GM19467 (cell line): Measurements from ENCODE around the gene FOXP1.

Experiments
- ATAC-seq: cut with Tn5 transposase; IDR thresholded peaks from one replicate; pipeline ENCODE4 v1.9.1; 2021; ENCODE audit warnings: mild to moderate bottlenecking, moderate library complexity; ENCODE audit not compliant: unreplicated experiment

FOXP1 gene

DNA sequence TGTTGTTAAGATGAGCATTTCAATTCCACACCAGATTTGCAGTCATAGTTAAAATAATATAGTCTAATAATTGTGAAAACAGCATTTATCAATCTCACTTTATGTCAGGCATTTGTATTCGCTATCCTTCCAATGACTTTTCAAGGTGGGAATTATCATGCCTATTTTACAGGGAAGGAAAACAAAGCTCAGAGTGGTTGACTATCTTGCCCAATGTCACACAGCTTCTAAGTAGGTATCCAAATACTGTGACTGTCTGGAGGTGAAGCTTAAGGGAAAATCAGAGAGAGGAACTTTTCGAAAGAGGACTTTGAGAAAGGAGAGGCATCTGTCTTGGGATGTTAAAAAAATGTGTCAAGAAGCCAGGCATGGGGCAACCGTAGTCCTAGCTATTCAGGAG lies 443.1 kb downstream of the FOXP1 start:
- ATAC-seq: no peak

DNA sequence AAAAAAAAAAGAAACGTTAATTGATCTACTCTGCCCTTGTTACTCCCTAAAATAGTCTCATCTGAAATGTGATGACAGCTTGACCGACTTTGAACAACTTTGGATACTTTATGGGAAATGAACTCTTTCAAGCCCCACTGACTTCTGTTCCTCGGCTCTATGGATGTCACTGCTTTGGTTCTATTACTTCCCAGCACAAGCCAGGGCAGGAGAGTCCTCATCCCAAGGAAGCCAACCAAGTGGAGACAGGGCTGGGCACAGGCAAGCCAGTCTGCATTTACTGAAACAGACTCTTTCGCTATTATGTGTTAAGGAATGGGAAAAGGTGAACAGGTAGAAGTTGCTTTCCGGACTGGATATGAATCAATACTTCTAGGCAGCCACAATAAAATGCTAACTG lies 444.0 kb downstream of the FOXP1 start:
- ATAC-seq: no peak

DNA sequence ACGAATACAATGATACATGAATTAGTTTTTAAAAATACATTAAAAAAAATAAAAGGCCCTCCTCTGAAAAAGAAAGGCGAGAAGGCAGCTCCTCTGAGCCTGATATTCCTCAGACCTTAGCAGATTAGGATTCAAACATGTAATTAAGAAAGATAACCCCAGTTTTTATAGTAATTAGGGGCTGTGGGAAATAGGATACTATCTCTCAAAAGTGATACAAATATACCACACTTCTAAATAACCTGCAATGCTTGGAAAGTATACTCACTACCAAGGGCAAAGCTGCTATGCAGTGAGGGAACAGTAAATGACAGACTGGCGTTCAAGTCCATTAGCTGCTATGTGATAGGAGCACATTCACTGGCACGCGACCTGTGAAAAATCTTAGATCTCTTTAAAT lies 445.1 kb downstream of the FOXP1 start:
- ATAC-seq: no peak

DNA sequence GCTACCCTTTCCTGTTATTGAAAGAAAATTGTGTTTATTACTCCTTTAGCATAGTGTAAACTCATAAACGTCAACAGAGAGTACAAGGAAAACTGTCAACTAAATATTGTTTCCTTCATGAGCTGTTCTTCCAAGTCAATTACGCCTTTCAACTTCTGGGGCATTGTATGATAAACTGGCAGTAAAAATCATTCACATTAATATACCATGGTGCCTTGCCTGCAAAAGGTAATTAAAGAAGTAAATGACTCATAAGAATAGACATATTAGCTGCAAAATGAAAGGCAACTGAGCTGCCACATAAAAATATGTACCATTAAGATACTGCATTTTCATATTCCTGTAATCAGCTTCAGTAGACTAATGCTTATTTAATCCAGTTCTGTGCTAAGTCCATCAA lies 447.3 kb downstream of the FOXP1 start:
- no peak for ATAC-seq

DNA sequence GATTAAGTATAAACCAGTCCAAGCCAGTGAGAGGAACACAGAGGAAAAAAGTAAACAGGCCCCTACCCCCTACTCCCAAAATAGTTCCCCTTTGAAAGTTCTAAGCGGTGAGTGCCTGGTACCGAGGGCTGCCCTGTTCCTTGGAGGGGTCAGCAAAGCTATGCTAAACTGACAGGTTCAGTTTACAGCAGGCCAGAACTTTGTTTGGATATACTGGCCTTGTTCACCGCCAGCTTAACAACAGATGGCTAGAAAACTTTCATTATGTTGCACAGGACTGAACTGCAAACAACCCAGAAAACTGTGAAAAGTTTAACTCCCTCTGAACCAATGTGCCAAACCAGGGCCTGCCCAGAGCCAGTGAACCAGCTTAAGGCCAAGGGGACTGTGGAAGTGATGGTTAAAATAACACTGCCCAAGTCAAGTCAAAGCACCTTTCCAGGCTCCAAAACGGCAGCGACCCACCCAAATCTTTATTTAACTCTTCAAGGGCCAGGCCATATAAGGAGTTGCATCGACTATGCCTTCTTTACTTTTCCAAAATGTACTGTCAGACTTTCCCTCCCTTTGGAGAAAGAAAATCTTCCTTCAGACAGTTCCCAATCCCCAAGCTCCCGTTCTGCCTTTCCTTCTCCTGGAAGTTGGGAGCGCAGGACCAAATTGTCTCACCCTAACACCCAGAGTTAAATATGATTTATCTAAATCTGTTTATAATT lies 448.0 kb downstream of the FOXP1 start:
- no peak for ATAC-seq

DNA sequence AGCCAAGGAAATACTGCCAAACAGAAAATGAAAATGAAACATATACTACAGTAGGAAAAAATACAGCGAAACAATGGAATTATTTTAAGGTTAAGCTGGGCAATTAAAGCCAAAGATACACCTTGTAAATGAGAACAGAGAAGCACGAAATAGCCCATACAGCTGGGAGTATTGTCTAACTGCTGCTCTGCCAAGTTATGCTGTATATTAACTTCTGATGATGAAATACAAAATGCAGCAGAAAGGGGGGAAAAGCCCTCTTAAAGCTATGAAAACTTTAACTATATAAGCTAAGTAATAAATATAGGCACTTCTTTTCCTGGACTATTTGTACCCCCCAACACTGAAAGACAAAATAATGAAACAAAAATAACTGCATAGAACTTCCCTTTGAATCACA lies 449.0 kb downstream of the FOXP1 start:
- ATAC-seq: no peak

DNA sequence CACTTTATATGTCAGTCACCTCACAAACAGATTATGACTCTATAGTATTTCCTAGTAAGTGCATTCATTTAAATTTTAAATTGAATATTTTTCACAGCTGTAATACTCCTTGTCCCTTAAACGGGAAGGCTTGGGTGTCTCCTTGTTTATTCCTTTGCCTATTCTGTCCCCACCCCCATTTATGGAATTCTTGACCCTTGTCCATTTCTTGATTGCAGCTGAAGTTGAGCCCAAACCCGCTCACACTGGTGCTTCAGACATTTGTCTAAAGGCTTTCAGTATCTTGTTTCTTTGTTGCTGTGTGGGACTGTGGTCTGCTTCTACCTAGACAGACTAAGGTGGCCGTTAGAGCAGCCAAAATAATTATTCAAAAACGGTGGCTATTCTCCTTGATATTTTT lies 449.7 kb downstream of the FOXP1 start:
- ATAC-seq: no peak

DNA sequence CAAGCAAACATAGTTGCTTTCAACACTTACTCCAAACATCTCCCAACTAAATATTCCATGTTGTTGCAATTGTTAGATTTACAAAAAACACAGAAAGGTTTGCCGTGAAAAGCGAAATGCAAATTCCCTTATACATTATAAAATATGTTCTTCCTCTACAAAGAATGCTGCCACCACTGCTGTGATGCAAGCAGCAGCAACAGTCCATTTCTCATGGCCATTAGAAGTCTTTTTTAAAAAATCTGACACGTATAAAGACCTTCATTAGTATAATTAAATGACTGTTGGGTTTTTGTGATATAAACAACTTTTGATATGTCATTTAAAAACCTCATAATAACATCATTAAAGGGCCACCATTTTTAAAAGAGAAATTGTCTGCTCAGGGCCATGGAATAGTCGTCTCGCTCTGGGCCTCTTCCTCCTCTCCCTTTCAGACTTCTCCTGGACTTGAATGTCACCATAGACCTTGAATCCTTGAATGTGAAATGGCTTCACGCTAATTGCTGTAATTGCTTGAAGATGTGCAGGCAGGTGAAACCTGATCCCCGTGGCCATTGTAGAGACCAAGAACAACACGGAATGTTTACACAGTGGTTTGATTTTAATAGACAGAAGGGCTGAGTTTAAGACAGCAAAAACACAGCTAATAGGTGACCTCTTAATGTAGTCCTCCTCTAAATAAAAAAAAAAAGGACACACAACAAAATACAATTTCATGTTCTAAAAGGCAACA lies 450.4 kb downstream of the FOXP1 start:
- no peak for ATAC-seq

DNA sequence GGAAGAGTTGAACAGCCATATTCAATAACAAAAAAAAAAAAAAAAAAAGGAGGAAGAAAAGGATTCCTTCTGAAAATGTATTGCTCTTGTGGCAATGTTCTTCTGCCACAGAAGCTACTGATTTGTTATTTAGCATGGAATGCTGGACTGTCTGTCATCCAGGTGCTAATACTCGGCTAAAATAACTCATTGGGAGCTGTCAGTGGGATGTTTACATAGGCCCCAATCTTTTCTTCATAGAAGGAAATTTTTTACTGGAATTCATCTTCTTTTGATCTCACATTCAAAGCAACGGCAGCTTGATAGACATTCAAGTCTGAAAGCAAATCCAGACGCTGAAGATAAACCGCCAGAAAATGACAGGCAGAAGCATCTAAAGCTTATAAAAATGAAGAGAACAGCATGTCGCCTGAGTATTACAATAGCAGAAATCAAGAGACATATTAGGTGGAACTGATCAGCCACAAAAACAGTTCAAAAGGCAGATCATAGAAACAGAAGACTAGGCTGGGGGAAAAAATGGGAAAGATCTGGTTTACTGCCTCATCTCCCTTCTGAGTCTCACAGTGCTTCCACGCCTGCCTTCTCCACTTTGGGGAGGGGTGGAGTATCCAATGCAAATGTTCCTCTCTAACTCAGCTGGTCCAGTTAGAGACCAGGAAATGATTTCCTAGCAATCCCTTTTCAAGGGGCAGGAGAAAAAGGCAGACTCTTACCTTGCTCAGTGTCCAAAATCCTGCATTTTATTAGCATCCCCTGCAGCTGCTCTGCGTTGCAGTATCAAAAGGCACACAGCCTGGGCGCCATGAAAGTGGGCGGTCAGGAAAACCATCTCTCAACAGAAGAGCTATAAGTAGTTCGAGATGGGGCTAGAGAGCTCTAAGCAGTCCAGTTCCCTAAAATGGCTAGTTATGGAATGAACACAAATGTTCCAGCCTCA lies 451.9 kb downstream of the FOXP1 start:
- no peak for ATAC-seq

DNA sequence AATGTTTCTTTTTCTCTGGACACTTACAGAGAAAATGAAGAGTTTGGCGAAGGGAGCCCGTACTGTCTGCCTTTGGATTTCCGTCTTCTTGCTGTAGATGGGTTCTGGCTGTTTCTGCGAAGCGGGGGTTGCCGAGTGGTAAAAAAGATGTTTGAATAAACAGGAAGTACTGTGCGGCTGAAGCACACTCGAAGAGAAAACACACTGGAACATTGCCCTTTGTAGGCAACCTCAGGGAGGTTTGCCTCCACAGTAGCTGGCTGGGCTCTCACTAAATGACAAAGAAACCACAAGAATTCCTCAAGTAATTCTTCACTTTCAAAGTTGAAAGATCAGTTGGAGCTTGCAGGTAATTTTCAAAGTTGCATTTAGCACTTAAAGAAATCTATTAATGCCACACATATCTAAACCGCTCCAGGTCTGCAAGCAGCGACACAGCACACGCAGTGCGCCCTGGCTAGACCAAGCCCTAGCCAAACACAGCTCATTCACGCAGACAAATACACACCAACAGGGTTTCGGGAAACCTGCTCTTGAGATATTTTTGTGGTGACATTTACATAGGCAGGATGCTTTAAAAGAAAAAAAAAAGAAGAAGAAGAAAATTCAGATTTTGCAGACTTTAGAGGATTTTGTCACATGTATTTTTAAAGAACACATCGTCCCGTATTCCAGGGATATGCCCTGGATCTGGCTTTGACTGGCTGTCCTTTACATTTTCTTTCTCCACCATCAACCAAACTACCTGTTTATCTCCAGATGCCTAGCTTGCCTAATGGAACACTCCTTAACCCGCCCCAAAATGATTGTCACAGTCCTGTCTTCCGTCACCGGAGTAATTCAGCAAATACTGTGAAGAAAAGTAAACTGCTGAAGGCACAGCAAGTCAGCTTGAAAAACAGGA lies 452.8 kb downstream of the FOXP1 start:
- ATAC-seq: peak; percentile 78

DNA sequence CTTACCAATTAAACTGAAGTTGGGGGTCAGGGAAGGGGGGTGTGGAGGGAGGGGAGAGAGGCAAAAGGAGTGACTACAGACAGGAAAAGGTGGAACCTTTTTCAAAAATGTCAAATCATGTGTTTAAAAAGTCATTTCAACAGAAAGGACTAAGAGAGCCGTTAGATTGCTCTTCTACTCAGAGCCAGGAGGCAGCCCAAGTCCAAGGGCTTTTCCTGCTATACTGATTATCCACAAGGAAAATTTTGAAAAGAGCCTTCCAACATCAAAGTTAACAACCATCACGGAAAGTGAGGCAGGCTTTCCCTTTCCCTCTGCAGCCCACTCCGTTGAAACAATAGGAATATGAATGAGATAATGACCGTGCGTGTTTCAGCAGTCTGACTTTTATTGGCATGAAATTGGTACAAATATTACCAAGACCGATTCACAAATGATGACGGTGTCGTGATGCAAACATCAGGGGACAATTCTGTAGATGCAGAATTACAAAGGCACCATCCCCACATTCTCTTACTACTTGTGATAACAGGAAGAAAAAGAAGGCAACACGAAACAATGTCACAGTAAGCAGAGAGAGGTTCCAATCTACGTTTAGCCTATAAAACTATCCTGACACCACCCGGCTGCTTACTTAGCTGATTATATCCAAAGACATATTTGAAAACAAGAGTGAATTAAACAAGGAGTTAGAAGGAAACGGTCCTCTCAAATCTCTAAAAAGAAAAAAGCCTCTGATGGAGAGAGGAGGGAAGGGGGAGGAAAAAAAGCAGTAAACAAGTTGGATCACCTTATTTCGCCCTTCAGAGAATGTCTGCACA lies 453.7 kb downstream of the FOXP1 start:
- no peak for ATAC-seq

DNA sequence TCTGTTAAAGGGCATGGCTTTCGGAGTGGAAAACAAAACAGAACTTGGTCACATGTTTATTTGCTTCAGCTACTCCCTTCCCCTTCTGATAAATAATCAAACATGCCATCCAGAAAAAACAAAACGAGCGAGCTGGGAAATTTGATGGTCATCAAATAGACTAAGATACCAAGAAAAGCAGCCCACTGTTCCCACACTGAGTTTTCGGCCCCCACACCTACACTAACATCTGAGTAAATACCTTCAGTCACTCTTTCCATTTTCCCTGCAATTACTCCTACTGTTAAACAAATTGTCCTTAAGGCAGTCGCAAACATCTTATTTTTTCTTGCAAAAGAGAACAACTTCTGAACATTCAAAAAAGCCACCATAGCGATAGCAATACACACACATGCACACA lies 454.6 kb downstream of the FOXP1 start:
- no peak for ATAC-seq

DNA sequence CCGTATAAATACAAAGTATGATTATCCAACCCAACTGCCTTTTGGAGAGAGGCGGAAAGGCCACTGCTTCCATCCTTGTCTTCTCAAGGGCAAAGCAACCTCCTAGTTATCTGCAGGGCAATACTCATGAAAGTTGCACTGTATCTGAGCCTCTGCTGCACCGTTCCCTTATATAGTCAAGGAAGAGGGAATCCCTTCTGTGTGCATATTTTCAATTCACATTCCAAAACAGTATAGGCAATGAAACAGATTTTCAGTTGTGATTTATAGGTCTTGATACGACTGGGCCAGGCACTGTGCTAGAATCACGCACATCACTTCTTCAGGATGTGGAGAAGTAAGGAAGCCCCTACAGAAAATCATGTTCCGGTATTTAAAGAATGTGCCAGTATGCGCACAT lies 455.7 kb downstream of the FOXP1 start:
- ATAC-seq: no peak

DNA sequence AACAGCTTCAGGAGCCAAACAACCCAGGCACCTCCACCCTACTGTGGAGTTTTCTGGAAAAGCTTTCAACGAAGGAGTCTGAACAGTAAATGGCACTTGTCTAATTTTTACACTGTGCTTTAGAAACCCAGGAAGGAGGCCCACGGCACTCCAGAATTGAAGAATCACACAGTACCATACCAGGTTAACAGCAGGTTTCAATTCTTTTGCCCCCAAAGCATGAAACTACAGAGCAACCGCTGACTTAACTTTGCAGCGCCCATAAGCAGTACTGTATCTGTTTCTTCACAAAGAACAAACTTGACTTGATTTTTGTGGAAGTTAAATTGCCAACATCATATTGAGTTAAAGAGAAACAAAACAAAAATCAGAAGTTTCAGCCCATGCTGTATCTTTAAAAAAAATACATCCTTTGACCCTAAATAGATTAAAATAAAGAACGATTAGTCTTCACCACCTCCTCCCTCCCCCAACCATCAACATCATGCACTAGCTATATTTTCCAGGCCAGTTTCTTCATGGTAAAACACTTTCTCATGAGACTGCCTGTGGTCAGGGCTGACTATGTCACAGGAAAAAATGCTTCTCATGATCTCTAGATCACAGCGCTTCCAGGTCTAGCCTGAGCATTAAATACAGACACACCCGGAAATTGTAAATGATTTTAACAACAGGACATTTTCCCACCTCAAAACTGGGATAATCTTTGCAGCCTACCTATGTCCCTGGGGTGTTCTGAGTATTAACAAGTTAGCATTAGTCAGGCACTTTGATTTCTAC lies 456.3 kb downstream of the FOXP1 start:
- ATAC-seq: no peak

DNA sequence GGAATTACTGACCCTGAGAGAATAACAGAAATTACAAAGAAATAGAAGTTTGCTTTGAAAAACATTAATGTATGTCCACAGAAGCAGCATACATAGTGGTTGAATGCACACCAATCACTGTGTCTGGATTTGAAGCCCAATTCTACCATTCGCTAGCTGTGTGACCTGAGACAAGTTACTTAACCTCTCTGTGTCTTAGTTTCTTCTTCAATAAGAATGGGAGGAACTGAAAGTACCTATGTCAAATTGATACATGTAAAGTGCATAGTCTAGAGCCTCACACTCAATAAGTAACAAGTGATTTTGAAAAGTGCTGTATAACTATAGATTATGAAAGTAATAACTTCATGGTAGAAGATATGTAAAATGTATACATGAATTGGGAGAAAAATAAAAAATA lies 457.8 kb downstream of the FOXP1 start:
- ATAC-seq: no peak

DNA sequence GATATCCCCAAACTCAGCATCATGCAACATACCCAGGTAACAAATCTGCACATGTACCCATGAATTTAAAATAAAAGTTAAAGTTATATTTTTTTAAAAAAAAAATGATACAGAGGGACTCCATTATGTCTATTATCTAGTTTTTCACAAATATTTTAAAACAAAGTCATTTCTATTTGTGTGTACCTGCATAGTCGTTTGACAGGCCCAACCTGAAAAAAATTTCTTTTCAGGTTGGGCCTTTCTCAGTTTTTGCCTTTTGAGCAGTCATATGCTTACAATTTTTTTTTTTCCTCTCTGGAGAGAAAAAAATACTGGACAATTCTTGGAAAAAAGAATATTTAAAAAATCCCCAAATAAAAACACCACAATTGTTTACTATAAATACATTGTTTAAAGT lies 459.5 kb downstream of the FOXP1 start:
- ATAC-seq: no peak

DNA sequence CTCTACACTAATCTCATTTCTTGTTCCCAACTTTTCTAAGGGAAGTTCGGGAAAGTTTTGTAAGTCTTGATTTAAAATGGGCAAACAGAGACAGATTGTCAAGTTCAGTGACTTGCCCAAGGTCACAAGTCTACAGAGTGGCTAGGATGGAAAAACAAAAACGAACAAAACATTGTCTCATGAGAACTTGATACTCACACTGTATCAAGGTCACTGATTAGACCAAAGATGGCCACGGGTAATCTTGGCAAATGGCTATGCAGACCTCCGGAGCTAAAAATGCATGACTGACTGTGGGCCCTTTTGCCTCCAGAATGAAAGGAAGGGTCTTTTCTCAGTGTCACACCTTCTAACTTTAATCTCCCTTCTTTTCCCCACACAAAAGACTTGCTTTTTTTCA lies 460.9 kb downstream of the FOXP1 start:
- ATAC-seq: no peak

DNA sequence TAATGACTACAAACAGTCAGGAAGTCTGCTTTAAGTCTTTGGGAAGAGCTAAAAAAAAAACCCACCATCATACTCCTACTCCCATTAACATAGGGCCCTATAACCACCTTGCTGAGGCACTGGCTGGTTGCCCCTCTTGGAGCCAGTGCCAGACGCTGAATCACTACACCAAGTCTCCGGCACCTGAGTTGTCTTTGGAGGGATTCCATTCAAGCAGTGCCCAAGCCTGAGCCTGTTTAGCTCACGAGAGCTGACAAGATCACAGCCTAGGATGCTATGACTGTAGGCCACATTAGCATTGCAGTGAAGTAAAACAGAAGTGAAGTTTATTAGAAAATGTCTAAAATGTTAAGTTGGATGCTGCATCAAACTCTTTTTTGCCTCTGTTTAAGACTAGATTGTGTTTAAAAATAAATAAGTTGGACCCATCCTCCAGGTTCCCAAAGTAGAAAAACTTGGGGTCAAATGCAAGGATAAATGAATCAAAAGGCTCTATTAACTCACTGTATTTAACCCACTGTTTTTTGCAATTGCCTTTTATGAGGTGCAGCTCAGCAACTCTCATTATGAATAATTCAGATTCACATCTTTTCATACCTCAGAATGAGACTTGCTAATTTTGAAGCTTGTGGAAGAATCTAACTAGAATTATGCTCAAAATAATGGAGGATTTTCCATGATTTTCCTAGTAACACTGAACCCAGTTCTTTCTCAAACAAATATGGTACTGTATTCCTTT lies 461.9 kb downstream of the FOXP1 start:
- no peak for ATAC-seq
